Neural cell (in vitro differentiated cells): ENCODE results near the gene MSH3.

Source experiments
- EP300 ChIP-seq: fragments of 450-650 bp; conservative IDR thresholded peaks from 2 replicates; pipeline ENCODE4 v1.6.1; 2014; ENCODE audit warnings: antibody characterized with exemption, mild to moderate bottlenecking, moderate library complexity; ENCODE audit not compliant: poor library complexity, severe bottlenecking
- EZH2 ChIP-seq: fragments of 200-600, 300-800 bp; shearing (Covaris generic), sonication (generic); IDR thresholded peaks from 2 replicates; pipeline ENCODE4 v1.6.1; 2014; ENCODE audit warnings: antibody characterized with exemption, low read length, borderline replicate concordance, mild to moderate bottlenecking; ENCODE audit not compliant: insufficient read depth, poor library complexity, severe bottlenecking
- RAD21 ChIP-seq: fragments of 450-650 bp; conservative IDR thresholded peaks from 2 replicates; pipeline ENCODE4 v1.6.1; 2014; ENCODE audit warnings: antibody characterized with exemption, mild to moderate bottlenecking, moderate library complexity
- TF ChIP-seq, protein P1 (sequence below): fragments of 450-650 bp; IDR thresholded peaks from 2 replicates; pipeline ENCODE4 v1.5.1; 2014; ENCODE audit warnings: antibody characterized with exemption, mild to moderate bottlenecking, moderate library complexity; ENCODE audit not compliant: poor library complexity, severe bottlenecking
- TF ChIP-seq, protein P2 (sequence below): IDR thresholded peaks from 2 replicates; pipeline ENCODE4 v1.6.1; 2012; ENCODE audit warnings: borderline replicate concordance

DNA sequence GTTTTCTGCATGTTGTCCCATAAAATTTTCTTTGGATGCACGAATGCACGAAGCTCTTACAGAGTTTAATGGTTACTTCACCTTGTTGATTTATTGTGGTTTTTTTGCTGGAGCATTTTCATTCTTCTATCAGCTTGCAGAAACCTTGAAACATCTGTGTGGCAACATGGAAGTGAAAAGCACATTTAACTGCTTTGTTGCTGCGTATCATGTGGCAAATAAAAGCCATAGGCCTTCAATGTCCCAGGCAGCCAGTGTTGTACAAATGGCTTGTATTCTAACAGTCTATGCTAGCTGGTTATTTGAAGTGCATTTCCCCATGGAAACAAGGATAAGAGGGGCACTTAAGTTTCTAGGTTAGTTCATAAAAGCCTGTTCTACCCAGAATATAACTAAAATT, 263.2 kb downstream of the MSH3 start:
- TF ChIP-seq, protein P1, sequence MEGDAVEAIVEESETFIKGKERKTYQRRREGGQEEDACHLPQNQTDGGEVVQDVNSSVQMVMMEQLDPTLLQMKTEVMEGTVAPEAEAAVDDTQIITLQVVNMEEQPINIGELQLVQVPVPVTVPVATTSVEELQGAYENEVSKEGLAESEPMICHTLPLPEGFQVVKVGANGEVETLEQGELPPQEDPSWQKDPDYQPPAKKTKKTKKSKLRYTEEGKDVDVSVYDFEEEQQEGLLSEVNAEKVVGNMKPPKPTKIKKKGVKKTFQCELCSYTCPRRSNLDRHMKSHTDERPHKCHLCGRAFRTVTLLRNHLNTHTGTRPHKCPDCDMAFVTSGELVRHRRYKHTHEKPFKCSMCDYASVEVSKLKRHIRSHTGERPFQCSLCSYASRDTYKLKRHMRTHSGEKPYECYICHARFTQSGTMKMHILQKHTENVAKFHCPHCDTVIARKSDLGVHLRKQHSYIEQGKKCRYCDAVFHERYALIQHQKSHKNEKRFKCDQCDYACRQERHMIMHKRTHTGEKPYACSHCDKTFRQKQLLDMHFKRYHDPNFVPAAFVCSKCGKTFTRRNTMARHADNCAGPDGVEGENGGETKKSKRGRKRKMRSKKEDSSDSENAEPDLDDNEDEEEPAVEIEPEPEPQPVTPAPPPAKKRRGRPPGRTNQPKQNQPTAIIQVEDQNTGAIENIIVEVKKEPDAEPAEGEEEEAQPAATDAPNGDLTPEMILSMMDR = no peak
- TF ChIP-seq EP300 (no peak), EZH2 (no peak), RAD21 (no peak)
- TF ChIP-seq, protein P2, sequence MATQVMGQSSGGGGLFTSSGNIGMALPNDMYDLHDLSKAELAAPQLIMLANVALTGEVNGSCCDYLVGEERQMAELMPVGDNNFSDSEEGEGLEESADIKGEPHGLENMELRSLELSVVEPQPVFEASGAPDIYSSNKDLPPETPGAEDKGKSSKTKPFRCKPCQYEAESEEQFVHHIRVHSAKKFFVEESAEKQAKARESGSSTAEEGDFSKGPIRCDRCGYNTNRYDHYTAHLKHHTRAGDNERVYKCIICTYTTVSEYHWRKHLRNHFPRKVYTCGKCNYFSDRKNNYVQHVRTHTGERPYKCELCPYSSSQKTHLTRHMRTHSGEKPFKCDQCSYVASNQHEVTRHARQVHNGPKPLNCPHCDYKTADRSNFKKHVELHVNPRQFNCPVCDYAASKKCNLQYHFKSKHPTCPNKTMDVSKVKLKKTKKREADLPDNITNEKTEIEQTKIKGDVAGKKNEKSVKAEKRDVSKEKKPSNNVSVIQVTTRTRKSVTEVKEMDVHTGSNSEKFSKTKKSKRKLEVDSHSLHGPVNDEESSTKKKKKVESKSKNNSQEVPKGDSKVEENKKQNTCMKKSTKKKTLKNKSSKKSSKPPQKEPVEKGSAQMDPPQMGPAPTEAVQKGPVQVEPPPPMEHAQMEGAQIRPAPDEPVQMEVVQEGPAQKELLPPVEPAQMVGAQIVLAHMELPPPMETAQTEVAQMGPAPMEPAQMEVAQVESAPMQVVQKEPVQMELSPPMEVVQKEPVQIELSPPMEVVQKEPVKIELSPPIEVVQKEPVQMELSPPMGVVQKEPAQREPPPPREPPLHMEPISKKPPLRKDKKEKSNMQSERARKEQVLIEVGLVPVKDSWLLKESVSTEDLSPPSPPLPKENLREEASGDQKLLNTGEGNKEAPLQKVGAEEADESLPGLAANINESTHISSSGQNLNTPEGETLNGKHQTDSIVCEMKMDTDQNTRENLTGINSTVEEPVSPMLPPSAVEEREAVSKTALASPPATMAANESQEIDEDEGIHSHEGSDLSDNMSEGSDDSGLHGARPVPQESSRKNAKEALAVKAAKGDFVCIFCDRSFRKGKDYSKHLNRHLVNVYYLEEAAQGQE = no peak
